Spinal cord (tissue), 10 donors: Measurements from ENCODE around the gene SEMA4B. TPM values are rescaled to one million over a fixed set of nuclear protein-coding genes. Genes with fewer than 3 reads are reported as not detected.

Experiments
- DNase-seq, 6 donors: peaks; one replicate each; pipeline versions ENCODE4 v3.0.0 to v3.0.0-alpha.2; 2013 to 2015; ENCODE audit warnings: low spot score in 6 of 6, low read depth in 4 of 6
- H3K27ac ChIP-seq: one replicate; pipeline ENCODE4 v1.5.1; 2013; ENCODE audit warnings: low read depth, low read length, control low read depth
- H3K27me3 ChIP-seq: one replicate; pipeline ENCODE4 v1.6.1; 2013; ENCODE audit warnings: low read length; ENCODE audit not compliant: control insufficient read depth, insufficient read depth
- H3K36me3 ChIP-seq: one replicate; pipeline ENCODE4 v1.6.1; 2013; ENCODE audit warnings: low read length; ENCODE audit not compliant: control insufficient read depth, insufficient read depth
- H3K4me1 ChIP-seq: one replicate; pipeline ENCODE4 v1.6.1; 2013; ENCODE audit warnings: low read length; ENCODE audit not compliant: control insufficient read depth, insufficient read depth
- H3K4me3 ChIP-seq: one replicate; pipeline ENCODE4 v1.5.1; 2013; ENCODE audit warnings: low read depth, low read length, control low read depth
- H3K9me3 ChIP-seq: one replicate; pipeline ENCODE4 v1.6.1; 2013; ENCODE audit warnings: low read length; ENCODE audit not compliant: control insufficient read depth, insufficient read depth
- WGBS: methylation state at CpG from one replicate; pipeline ENCODE4 v1.1.5; 2013; ENCODE audit warnings: missing lambda C conversion rate; ENCODE audit not compliant: insufficient coverage; 5-methylcytosine and 5-hydroxymethylcytosine counted together
- polyA plus RNA-seq, 2 donors: library from polyadenylated mRNA; unstranded; fragments of 120-200 nt; gene quantifications; one replicate each; pipeline ENCODE4 v1.2.1, GENCODE V29; 2013; ENCODE audit not compliant: insufficient read length in 2 of 2
- total RNA-seq, 2 donors: library from RNA; depleted of rRNA in 1 of 2; stranded (reverse); fragments of 120-200 nt in 1 of 2; fragments of >200 nt in 1 of 2; gene quantifications; one replicate each; pipeline versions ENCODE4 v1.2.3 to v1.2.4, GENCODE V29; 2013 to 2014
- donor health status: healthy.

SEMA4B gene
- total and polyA plus RNA-seq, 4 donors: 12.5 to 67.6 (median 44.8) TPM

GRCh38 chr15:90212221-90213098, 11.3 kb downstream of the SEMA4B start:
- no peaks in the 10 kb centered on the region for H3K9me3 ChIP-seq
- no peaks in the 10 kb centered on the region for H3K27me3 ChIP-seq
- H3K27ac ChIP-seq: no peak overlapping the region
- WGBS: 82% methylated on average over 31 of the region's 35 CpGs
- no peak overlapping the region for H3K4me3 ChIP-seq
- H3K4me1 ChIP-seq: peaks cover 13% of the 10 kb centered on the region
- no peak for DNase-seq
- peaks cover 46% of the 10 kb centered on the region for H3K36me3 ChIP-seq

GRCh38 chr15:90213122-90213817, 12.1 kb downstream of the SEMA4B start:
- Histone ChIP-seq H3K4me3 (no peak overlapping the region), H3K36me3 (peaks cover 54% of the 10 kb centered on the region), H3K4me1 (peaks cover 13% of the 10 kb centered on the region), H3K9me3 (no peaks in the 10 kb centered on the region), H3K27me3 (no peaks in the 10 kb centered on the region), H3K27ac (no peak overlapping the region)
- DNase-seq: no peak
- WGBS: 81% methylated on average over 8 of the region's 12 CpGs

DNA sequence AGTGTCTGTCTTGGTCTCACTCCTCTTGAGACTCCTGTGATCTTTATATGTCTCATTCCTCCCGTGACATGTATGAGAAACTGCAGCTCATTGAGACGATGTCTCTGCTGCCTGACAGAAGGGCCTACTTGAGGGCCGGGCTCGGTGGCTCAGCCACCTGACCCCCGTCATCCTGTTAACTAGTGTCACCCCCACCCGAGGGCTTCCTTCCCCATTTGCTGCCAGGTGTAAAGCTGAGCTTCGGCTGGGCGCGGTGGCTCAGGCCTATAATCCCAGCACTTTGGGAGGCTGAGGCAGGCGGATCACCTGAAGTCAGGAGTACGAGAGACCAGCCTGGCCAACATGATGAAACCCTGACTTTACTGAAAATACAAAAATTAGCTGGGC, 12.7 kb downstream of the SEMA4B start:
- Histone ChIP-seq H3K27ac (no peak overlapping the region), H3K36me3 (peaks cover 60% of the 10 kb centered on the region), H3K9me3 (no peaks in the 10 kb centered on the region), H3K4me3 (no peak overlapping the region), H3K27me3 (no peaks in the 10 kb centered on the region), H3K4me1 (peaks cover 13% of the 10 kb centered on the region)
- DNase-seq: no peak
- WGBS: 90% methylated on average over 11 of the region's 11 CpGs

DNA sequence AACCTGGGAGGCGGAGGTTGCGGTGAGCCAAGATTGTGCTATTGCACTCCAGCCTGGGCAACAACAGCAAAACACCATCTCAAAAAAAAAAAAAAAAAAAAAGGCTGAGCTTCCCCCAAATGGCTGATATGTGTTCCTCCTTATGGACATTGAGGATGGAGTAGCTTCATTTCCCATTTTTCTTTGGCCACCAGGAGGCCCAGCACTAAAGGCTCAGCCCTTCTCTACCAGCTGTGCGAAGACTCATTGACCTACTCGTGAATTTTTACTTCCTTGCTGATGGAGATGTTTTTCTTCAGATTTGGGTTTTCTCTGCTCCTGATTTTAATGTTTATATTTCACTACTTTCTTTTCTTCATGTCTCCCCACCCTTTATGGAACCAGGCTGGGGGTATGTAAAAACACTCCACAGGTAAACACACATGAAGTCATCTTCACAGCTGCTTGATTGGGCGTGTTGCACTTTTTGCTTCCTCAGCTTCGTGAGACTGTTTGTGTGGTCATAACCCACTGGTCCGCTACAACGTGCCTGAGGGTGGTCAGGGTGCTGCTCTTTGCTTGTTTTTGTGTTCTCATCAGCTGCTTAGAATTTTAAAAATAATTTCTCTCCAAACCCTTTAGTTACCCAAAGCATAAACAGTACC, 13.5 kb downstream of the SEMA4B start:
- H3K4me1 ChIP-seq: peaks cover 19% of the 10 kb centered on the region

GRCh38 chr15:90217671-90218394, 16.7 kb downstream of the SEMA4B start:
- peaks cover 19% of the 10 kb centered on the region for H3K4me1 ChIP-seq
- no peak overlapping the region for H3K27ac ChIP-seq
- peaks cover 58% of the 10 kb centered on the region for H3K36me3 ChIP-seq
- H3K4me3 ChIP-seq: no peak overlapping the region
- WGBS: 92% methylated on average over 4 of the region's 9 CpGs
- no peaks in the 10 kb centered on the region for H3K9me3 ChIP-seq
- DNase-seq: no peak
- no peaks in the 10 kb centered on the region for H3K27me3 ChIP-seq

More for the DNA sequence above, 13.5 kb downstream of the SEMA4B start:
- Histone ChIP-seq H3K4me3 (no peak overlapping the region), H3K9me3 (no peaks in the 10 kb centered on the region), H3K36me3 (peaks cover 62% of the 10 kb centered on the region), H3K27me3 (no peaks in the 10 kb centered on the region), H3K27ac (no peak overlapping the region)
- WGBS: 40% methylated on average over 1 of the region's 8 CpGs
- no peak for DNase-seq

DNA sequence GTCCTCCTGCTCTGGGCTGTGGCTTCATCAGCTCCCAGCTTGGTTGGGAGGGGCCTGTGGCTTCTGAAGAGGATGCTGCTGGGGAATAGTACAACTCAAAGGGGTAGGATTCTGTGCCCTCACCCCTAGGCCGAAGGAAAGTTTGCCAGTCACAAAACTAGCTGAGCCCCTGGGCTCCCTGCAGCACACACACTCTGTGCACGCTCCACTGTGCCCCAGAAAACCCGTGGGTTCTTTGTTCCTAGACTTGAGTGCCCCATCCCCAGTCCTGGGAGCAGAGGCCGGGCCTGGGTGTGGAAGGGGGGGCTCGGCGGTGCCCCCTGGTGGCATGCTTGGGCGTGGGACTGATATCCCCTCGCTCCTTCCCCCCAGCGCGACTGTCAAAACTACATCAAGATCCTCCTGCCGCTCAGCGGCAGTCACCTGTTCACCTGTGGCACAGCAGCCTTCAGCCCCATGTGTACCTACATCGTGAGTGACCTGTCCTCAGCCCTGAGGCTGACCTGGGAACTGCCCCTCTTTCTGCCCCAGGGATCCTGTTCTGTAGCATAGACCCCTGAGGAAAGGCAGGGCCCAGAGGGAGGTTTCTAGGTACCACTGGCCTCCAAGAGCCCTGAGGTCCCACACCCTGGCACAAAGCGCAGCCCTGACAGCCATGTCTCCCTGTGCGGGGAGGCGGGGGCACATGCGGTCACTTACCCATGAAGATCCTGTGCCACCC, 18.5 kb downstream of the SEMA4B start:
- peaks cover 21% of the 10 kb centered on the region for H3K4me1 ChIP-seq
- WGBS: 59% methylated on average over 14 of the region's 17 CpGs
- peaks cover 67% of the 10 kb centered on the region for H3K36me3 ChIP-seq
- H3K27ac ChIP-seq: no peak overlapping the region
- DNase-seq: peak in 2 of 6 donors; percentile 19 to 47
- H3K9me3 ChIP-seq: no peaks in the 10 kb centered on the region
- no peaks in the 10 kb centered on the region for H3K27me3 ChIP-seq
- H3K4me3 ChIP-seq: no peak overlapping the region

GRCh38 chr15:90221246-90221900, 20.2 kb downstream of the SEMA4B start:
- WGBS: 48% methylated on average over 13 of the region's 14 CpGs
- H3K36me3 ChIP-seq: peaks cover 81% of the 10 kb centered on the region
- H3K27ac ChIP-seq: peak overlapping the region; percentile 54

GRCh38 chr15:90222547-90222946, 21.4 kb downstream of the SEMA4B start:
- no peaks in the 10 kb centered on the region for H3K9me3 ChIP-seq
- no CpG with 5 or more reads among the region's 2 CpGs for WGBS
- no peak overlapping the region for H3K4me3 ChIP-seq
- no peaks in the 10 kb centered on the region for H3K27me3 ChIP-seq
- H3K36me3 ChIP-seq: peaks cover 85% of the 10 kb centered on the region
- H3K4me1 ChIP-seq: peaks cover 22% of the 10 kb centered on the region
- no peak overlapping the region for H3K27ac ChIP-seq
- no peak for DNase-seq

More at GRCh38 chr15:90221246-90221900, 20.2 kb downstream of the SEMA4B start:
- Histone ChIP-seq H3K4me3 (no peak overlapping the region), H3K9me3 (no peaks in the 10 kb centered on the region), H3K27me3 (no peaks in the 10 kb centered on the region), H3K4me1 (peaks cover 22% of the 10 kb centered on the region)
- peak in 4 of 6 donors; percentile 26 to 84 (median 60) for DNase-seq
